Cortex of kidney (tissue), 1 donor: ENCODE measurements around the gene CNFN.

Source experiments
- DNase-seq: peaks from one replicate; lab custom pipeline; 2025; lab: John Stamatoyannopoulos, UW

CNFN gene

GRCh38 chr19:42375415-42376176 lies 14.5 kb downstream of the CNFN start:
- no peak for DNase-seq

GRCh38 chr19:42374826-42375376 lies 15.2 kb downstream of the CNFN start:
- no peak for DNase-seq

GRCh38 chr19:42370626-42371175 lies 19.4 kb downstream of the CNFN start:
- no peak for DNase-seq

- no peak for DNase-seq
Observed at GRCh38 chr19:42370068-42370520, 20.0 kb downstream of the CNFN start.

- no peak for DNase-seq
Observed at GRCh38 chr19:42369433-42370067, 20.5 kb downstream of the CNFN start.

GRCh38 chr19:42368765-42369164 lies 21.3 kb downstream of the CNFN start:
- no peak for DNase-seq

- DNase-seq, result no peak
Observed at GRCh38 chr19:42368360-42368759, 21.7 kb downstream of the CNFN start.

- no peak for DNase-seq
Observed at GRCh38 chr19:42367929-42368328, 22.2 kb downstream of the CNFN start.

- no peak for DNase-seq
Observed at GRCh38 chr19:42366673-42367072, 23.4 kb downstream of the CNFN start.

- no peak for DNase-seq
Observed at GRCh38 chr19:42363614-42364346, 26.3 kb downstream of the CNFN start.

- no peak for DNase-seq
Observed at GRCh38 chr19:42362891-42363440, 27.1 kb downstream of the CNFN start.

- DNase-seq, result no peak
Observed at GRCh38 chr19:42362342-42362741, 27.8 kb downstream of the CNFN start.

- no peak for DNase-seq
Observed at GRCh38 chr19:42361545-42361910, 28.6 kb downstream of the CNFN start.

GRCh38 chr19:42360787-42361544 lies 29.1 kb downstream of the CNFN start:
- DNase-seq, result no peak

GRCh38 chr19:42357290-42357689 lies 32.8 kb downstream of the CNFN start:
- no peak for DNase-seq

- no peak for DNase-seq
Observed at GRCh38 chr19:42356686-42357085, 33.4 kb downstream of the CNFN start.

GRCh38 chr19:42355896-42356295 lies 34.2 kb downstream of the CNFN start:
- no peak for DNase-seq

- DNase-seq, result no peak
Observed at GRCh38 chr19:42353341-42354015, 36.6 kb downstream of the CNFN start.

- DNase-seq, result no peak
Observed at GRCh38 chr19:42352301-42353259, 37.5 kb downstream of the CNFN start.
